Muscle of leg (tissue), 11 donors: ENCODE data around the gene AGAP1. TPM values are rescaled to one million over a fixed set of nuclear protein-coding genes. Genes with fewer than 3 reads are reported as not detected.

ENCODE experiments used
- DNase-seq: peaks from one replicate; pipeline ENCODE4 v3.0.0; 2013
- H3K27ac ChIP-seq: one replicate; pipeline ENCODE4 v1.5.1; 2013; ENCODE audit warnings: mild to moderate bottlenecking, low read length, control low read depth
- H3K27me3 ChIP-seq: one replicate; pipeline ENCODE4 v1.6.1; 2013; ENCODE audit warnings: low read length; ENCODE audit not compliant: control insufficient read depth, insufficient read depth
- H3K36me3 ChIP-seq: one replicate; pipeline ENCODE4 v1.6.1; 2013; ENCODE audit warnings: low read length; ENCODE audit not compliant: control insufficient read depth, insufficient read depth
- H3K4me1 ChIP-seq: one replicate; pipeline ENCODE4 v1.6.1; 2013; ENCODE audit warnings: low read length; ENCODE audit not compliant: control insufficient read depth, insufficient read depth
- H3K4me3 ChIP-seq: one replicate; pipeline ENCODE4 v1.5.1; 2013; ENCODE audit warnings: low read length, control low read depth
- H3K9me3 ChIP-seq: replicated peaks from 2 replicates; pipeline ENCODE4 v1.6.1; 2013; ENCODE audit warnings: low read depth, low read length; ENCODE audit not compliant: control insufficient read depth
- WGBS: methylation state at CpG from one replicate; pipeline ENCODE4 v1.1.5; 2013; ENCODE audit warnings: missing lambda C conversion rate; ENCODE audit not compliant: insufficient coverage; 5-methylcytosine and 5-hydroxymethylcytosine counted together
- polyA plus RNA-seq, 8 donors: library from polyadenylated mRNA; unstranded; fragments of 120-200 nt; gene quantifications; one replicate each; pipeline versions ENCODE4 v1.2.1 to v1.2.3, GENCODE V29; 2013; ENCODE audit warnings: inconsistent platforms in 1 of 8, low replicate concordance in 1 of 8; ENCODE audit not compliant: insufficient read length in 8 of 8, insufficient read depth in 1 of 8
- total RNA-seq: library from RNA; stranded (reverse); fragments of 120-200 nt; gene quantifications from one replicate; pipeline ENCODE4 v1.2.4, GENCODE V29; 2013

The AGAP1 gene
- total and polyA plus RNA-seq, 9 donors: 19.1 to 32.0 (median 26.8) TPM

GRCh38 chr2:235529621-235530020 is 35.8 kb downstream of the AGAP1 start:
- 95% methylated on average over 3 of the region's 3 CpGs for WGBS
- Histone ChIP-seq H3K27ac (no peak overlapping the region), H3K9me3 (peaks cover 9% of the 10 kb centered on the region), H3K4me3 (no peak overlapping the region), H3K27me3 (no peaks in the 10 kb centered on the region), H3K36me3 (no peaks in the 10 kb centered on the region), H3K4me1 (peaks cover 12% of the 10 kb centered on the region)
- DNase-seq: no peak

- Histone ChIP-seq H3K4me1 (peaks cover 12% of the 10 kb centered on the region), H3K27ac (no peak overlapping the region), H3K36me3 (no peaks in the 10 kb centered on the region), H3K9me3 (peaks cover 9% of the 10 kb centered on the region), H3K4me3 (no peak overlapping the region), H3K27me3 (no peaks in the 10 kb centered on the region)
- WGBS: 91% methylated on average over 3 of the region's 5 CpGs
- no peak for DNase-seq
These were observed 36.9 kb downstream of the AGAP1 start for GRCh38 chr2:235530735-235531134.

GRCh38 chr2:235532307-235532706 is 38.5 kb downstream of the AGAP1 start:
- H3K36me3 ChIP-seq: no peaks in the 10 kb centered on the region
- H3K9me3 ChIP-seq: peaks cover 9% of the 10 kb centered on the region
- WGBS: no CpG with 5 or more reads among the region's 5 CpGs
- DNase-seq: no peak
- no peak overlapping the region for H3K4me3 ChIP-seq
- no peak overlapping the region for H3K27ac ChIP-seq
- H3K27me3 ChIP-seq: no peaks in the 10 kb centered on the region
- peaks cover 10% of the 10 kb centered on the region for H3K4me1 ChIP-seq

- no peak for DNase-seq
- no peaks in the 10 kb centered on the region for H3K27me3 ChIP-seq
- H3K4me3 ChIP-seq: no peak overlapping the region
- H3K36me3 ChIP-seq: no peaks in the 10 kb centered on the region
- no CpG with 5 or more reads among the region's 3 CpGs for WGBS
- H3K4me1 ChIP-seq: peaks cover 8% of the 10 kb centered on the region
- H3K27ac ChIP-seq: no peak overlapping the region
- peaks cover 9% of the 10 kb centered on the region for H3K9me3 ChIP-seq
These were observed 39.4 kb downstream of the AGAP1 start for GRCh38 chr2:235533198-235533597.

GRCh38 chr2:235533616-235534385 is 40.0 kb downstream of the AGAP1 start:
- Histone ChIP-seq H3K27ac (no peak overlapping the region), H3K4me1 (peaks cover 8% of the 10 kb centered on the region), H3K9me3 (peaks cover 9% of the 10 kb centered on the region), H3K4me3 (no peak overlapping the region), H3K27me3 (no peaks in the 10 kb centered on the region), H3K36me3 (no peaks in the 10 kb centered on the region)
- WGBS: 93% methylated on average over 11 of the region's 20 CpGs
- DNase-seq: no peak

- H3K27ac ChIP-seq: no peak overlapping the region
- no peak for DNase-seq
- 80% methylated on average over 19 of the region's 32 CpGs for WGBS
These were observed 41.0 kb downstream of the AGAP1 start for GRCh38 chr2:235534678-235535422.

GRCh38 chr2:235535423-235536130 is 41.7 kb downstream of the AGAP1 start:
- DNase-seq: no peak
- no peak overlapping the region for H3K27ac ChIP-seq
- H3K36me3 ChIP-seq: no peaks in the 10 kb centered on the region
- H3K4me3 ChIP-seq: no peak overlapping the region
- H3K27me3 ChIP-seq: no peaks in the 10 kb centered on the region
- WGBS: 84% methylated on average over 20 of the region's 25 CpGs
- H3K4me1 ChIP-seq: peaks cover 5% of the 10 kb centered on the region
- peaks cover under 1% of the 10 kb centered on the region for H3K9me3 ChIP-seq

More at GRCh38 chr2:235534678-235535422, 41.0 kb downstream of the AGAP1 start:
- H3K27me3 ChIP-seq: no peaks in the 10 kb centered on the region
- H3K9me3 ChIP-seq: peaks cover 7% of the 10 kb centered on the region
- no peaks in the 10 kb centered on the region for H3K36me3 ChIP-seq
- peaks cover 5% of the 10 kb centered on the region for H3K4me1 ChIP-seq
- H3K4me3 ChIP-seq: no peak overlapping the region

GRCh38 chr2:235536711-235537110 is 42.9 kb downstream of the AGAP1 start:
- DNase-seq: no peak

GRCh38 chr2:235537186-235537585 is 43.3 kb downstream of the AGAP1 start:
- no peak overlapping the region for H3K4me3 ChIP-seq
- H3K9me3 ChIP-seq: no peaks in the 10 kb centered on the region
- H3K27ac ChIP-seq: no peak overlapping the region
- peaks cover 5% of the 10 kb centered on the region for H3K4me1 ChIP-seq
- no peaks in the 10 kb centered on the region for H3K27me3 ChIP-seq
- no peaks in the 10 kb centered on the region for H3K36me3 ChIP-seq
- no peak for DNase-seq
- WGBS: 91% methylated on average over 6 of the region's 7 CpGs

More at GRCh38 chr2:235536711-235537110, 42.9 kb downstream of the AGAP1 start:
- Histone ChIP-seq H3K4me1 (peaks cover 5% of the 10 kb centered on the region), H3K9me3 (no peaks in the 10 kb centered on the region), H3K36me3 (no peaks in the 10 kb centered on the region), H3K4me3 (no peak overlapping the region), H3K27ac (no peak overlapping the region), H3K27me3 (no peaks in the 10 kb centered on the region)
- 100% methylated on average over 2 of the region's 11 CpGs for WGBS

- WGBS: no CpG with 5 or more reads among the region's 5 CpGs
- no peaks in the 10 kb centered on the region for H3K9me3 ChIP-seq
These were observed 43.7 kb downstream of the AGAP1 start for GRCh38 chr2:235537587-235537986.

More at GRCh38 chr2:235537587-235537986, 43.7 kb downstream of the AGAP1 start:
- Histone ChIP-seq H3K36me3 (no peaks in the 10 kb centered on the region), H3K4me1 (peaks cover 5% of the 10 kb centered on the region), H3K27ac (no peak overlapping the region), H3K4me3 (no peak overlapping the region), H3K27me3 (no peaks in the 10 kb centered on the region)
- no peak for DNase-seq
